Stimulated activated CD4-positive, alpha-beta T cell treated with anti-CD3 and anti-CD28 coated beads, Interleukin-1b, Interleukin-23, amount 100 ng/mL, for 48 hours (primary cell): Measurements from ENCODE around the gene FRMD7.
"Not testable (repeated sequence)": the region's sequence is repeated elsewhere in the genome, so short reads cannot be mapped to it uniquely, and the experiment has no call there.

Source experiments
- DNase-seq: peaks from one replicate; pipeline ENCODE4 v3.0.0-alpha.2; 2020

FRMD7 gene

GRCh38 chrX:132092439-132093065, 35.3 kb downstream of the FRMD7 start:
- peak; percentile 28 for DNase-seq

DNA sequence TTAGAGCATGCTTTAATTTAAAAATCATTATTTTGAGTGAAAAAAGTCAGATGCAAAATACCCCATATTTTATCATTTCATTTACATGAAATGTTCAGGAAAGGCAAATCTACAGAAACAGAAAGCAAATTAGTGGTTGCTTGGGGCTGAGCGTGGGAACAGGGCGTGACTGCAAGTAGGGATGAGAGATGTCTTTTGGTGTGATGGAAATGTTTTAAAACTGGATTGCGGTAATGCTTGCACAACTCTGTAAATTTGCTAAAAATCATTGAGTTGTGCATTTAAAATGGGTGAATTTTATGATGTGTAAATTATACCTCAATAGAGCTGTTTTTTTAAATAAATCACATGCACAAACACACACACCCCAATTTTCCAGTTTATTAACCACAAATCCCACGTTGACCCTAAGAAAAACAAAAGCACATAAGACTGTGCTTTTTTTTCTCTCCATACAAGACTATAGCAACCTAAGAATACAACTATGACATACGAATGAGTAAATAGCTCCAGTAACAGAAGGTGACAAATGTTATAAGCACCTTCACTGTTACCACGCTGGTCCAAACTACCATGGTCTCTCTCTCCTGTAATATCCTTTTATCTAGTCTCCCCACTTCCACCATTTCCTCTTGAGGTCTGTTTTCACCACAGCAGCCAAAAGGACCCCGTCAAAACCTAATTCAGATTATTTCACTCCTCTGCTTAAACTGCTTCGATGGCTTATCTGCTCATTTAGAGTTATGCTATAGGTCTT, 37.2 kb downstream of the FRMD7 start:
- DNase-seq, result no peak

- DNase-seq, result no peak
These were observed 39.0 kb downstream of the FRMD7 start for GRCh38 chrX:132088864-132089263.

DNA sequence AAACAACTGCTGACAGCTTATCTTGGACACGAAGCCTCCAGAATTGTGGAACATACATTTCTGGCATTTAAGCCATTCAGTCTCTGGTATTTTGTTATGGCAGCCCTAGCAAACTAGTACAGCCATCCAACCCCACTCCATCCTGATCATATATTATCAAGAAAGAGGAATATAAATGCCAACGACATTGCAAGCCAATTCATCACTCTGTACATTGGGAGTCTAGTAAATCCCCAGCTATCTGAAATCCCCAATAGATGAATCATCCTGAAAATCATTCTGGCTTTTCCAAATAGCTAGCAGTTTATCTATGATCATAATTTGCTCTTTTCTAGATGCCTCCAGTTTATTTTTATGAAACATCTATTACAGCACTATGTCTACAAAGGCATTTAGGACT, 41.1 kb downstream of the FRMD7 start:
- DNase-seq, result no peak

DNA sequence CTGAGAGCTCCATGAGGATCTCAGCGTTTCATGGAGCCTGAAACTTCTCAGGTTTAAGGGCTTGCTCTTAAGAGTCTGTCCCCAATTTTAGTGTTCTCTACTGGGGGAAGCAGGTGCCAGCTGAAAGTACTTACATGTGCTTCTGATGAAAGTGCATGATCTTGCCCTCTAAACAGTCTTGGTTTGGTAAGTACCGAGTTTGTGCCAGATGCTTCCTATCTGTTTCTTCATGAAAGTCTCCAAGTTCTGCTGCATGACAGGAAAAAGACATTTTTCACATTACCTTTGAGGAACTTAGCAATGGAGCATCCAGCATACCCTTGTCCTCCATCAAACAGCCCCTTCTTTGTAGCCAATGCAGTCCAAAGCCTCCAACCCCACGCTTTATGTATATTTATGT, 42.0 kb downstream of the FRMD7 start:
- no peak for DNase-seq

DNA sequence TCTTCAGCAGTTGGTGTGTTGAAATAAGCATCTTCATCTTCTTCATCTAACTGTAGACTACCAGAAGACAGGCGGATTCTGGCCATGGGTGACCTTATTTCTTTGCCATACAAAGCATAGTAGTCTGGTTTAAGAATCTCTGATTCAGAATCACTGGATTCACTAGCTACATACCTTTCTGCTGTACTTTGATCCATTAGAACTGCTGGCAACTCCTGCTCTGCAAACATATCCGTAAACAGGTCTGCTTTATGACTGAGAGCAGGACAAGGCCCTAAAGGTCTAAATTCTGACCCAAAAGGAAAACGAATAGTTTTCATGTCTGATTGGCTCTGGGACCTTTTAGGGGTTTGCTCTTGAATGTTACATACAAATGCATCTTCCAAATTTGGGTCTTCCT, 49.9 kb downstream of the FRMD7 start:
- DNase-seq, result no peak

DNA sequence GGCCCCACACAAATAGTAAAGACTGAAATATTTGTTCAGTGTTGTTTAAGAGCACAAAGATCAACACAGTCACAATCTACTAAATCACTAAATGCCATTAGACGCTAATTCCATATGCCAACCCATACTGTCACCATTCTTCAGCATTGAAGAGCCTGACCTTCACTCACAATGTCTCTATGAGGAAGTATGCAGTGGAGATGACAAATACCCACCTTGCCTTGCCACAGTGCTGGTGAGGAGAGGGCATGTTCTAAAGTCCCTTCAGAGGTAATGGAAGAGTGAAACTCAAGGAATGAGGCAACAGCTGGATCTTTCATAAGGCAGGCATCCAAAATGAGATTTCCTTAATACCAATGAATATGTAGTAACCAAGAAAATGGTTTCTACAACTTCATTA, 50.4 kb downstream of the FRMD7 start:
- DNase-seq, result no peak

DNA sequence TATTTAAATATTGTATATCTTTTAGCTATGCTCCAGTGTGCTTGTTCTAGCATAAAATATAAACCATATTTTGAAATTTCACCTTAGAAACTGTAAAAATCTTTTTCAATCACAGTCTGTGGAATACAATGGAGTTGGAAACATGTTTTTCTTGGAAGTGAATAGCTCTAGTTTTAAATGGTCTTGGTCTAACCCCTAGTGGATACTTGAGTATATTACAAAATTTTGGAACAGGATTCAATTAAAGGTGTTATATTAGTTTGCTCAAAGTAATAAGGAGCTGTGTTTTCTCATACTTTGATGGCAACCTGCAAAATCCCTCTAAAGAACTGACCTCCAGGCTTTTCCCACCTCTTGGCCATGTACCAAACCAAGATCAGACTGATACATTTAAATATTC, 56.6 kb downstream of the FRMD7 start:
- no peak for DNase-seq

DNA sequence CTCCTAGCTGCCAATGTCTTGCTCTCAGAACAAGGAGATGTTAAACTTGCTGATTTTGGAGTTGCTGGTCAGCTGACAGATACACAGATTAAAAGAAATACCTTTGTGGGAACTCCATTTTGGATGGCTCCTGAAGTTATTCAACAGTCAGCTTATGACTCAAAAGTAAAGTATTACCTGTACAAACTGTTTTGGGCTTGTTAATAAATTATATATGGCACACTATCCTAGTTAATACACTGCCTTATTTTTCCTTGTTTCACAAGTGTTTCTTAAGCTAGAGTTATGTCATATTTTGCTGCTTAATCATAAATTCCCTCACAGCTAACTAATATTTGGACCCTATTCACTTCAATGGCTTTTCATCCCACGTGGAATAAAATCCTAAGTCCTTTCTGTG, 59.4 kb downstream of the FRMD7 start:
- no peak for DNase-seq

DNA sequence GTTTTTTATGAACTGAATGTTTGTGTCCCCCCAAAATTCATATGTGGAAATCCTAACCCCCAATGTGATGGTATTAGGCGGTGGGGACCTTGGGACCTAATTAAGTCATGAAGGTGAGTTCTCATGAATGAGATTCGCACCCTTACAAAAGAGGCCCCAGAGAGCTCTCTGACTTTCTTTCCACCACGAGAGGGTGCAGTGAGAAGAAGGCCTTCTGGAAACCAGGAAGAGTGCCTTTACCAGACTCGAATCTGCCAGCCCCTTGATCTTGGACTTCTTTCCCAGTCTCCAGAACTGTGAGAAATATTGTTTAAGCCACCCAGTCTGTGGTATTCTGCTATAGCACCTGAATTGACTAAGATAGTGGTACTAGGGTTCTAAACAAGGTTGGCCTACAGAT, 64.0 kb downstream of the FRMD7 start:
- no peak for DNase-seq

GRCh38 chrX:132063334-132063733, 64.5 kb downstream of the FRMD7 start:
- DNase-seq, result no peak

- DNase-seq, result no peak
These were observed 67.8 kb downstream of the FRMD7 start for GRCh38 chrX:132059973-132060540.

DNA sequence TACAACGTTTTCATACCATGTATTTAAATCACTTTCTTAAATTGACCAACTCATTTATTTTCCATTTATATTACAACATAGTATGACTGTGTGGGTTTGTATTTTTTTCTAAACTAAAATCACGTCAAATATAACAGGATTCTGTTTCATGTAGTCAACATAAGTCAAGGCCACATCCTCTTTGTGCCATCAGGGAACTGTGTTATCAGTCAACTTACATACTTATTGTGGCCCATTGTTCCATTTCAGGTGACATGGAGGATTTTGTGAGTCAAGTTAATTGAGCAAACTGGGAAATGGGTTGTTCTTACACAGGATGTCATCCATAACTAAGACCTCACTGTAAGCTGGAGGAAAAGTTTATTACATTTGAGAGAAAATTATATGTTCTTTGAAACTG, 68.8 kb downstream of the FRMD7 start:
- DNase-seq, result no peak

GRCh38 chrX:132058050-132058449, 69.8 kb downstream of the FRMD7 start:
- DNase-seq, result no peak

- DNase-seq, result not testable (repeated sequence)
These were observed 76.0 kb downstream of the FRMD7 start for GRCh38 chrX:132051778-132052177.

GRCh38 chrX:132046533-132046932, 81.3 kb downstream of the FRMD7 start:
- no peak for DNase-seq

DNA sequence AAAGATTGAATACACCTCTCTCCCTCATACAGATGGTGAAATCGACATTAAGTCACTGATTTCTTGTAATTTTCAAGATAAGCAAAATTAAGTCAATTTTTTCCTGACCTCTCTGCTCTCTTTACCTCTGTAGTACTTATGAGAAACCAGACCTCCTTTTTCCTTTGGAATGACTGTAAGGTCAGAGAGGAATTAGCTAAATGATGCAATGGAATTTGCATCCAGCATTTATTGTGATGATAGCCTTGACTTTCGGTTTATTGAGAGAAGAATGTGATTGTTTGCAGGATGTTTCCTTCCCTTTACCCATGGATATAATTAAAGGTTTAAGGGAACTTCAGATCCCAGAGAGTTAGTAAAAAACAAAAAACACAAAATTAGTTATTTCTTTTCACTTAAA, 82.4 kb downstream of the FRMD7 start:
- no peak for DNase-seq

DNA sequence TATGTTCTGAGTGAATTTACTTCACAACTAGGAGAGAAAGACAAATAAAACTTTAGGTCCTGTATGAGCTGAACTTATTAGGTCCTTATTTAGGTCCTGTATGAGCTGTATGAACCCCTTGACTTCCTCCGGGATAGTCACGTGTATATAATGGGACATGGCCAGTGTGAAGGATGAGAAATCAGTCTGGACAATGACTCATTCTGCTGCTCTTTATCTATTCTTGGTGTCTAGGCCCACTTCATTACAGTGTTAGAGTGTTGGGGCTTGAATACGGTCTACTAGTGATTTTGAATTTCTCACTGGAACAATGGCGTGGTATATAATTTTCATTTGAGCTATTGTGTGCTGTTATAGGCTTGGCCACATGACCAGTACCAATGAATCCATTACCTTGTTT, 82.9 kb downstream of the FRMD7 start:
- no peak for DNase-seq

DNA sequence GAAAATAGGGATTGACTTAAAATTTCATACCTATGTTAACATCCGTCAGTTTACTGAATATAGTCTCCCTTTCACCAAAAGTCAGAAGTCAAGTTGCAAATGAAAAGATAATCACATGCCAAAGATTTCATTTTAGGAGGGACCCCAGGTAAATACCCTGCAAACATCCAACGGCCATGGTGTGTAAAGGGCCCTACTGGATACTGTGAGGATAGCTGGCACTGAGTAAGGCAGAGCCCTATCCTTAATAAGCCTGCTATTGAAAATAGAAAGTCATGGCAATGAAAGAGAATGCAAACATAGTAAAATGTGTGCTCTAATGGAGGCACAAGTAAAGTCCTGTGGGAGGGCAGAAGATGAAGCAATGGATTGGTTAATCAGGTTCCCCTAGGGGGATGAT, 83.8 kb downstream of the FRMD7 start:
- no peak for DNase-seq

GRCh38 chrX:132041015-132041414, 86.8 kb downstream of the FRMD7 start:
- no peak for DNase-seq

DNA sequence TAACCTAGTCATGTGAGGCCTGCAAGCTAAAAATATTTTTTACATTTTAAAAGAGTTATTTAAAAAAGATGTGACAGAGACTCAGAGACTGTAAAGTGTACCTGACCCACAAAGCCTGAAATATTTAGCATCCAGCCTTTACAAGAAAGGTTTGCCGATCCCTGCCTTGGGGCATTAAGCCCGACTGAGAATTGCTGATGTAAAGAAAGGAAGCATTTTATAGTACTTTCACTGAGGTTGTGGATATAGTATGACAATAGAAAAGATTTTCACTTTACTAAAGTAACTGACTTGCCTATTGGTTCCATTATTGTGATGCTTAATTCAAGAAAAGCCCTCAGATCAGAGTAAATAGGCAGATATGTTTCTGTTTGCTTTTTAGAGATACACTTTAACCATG, 87.8 kb downstream of the FRMD7 start:
- no peak for DNase-seq

DNA sequence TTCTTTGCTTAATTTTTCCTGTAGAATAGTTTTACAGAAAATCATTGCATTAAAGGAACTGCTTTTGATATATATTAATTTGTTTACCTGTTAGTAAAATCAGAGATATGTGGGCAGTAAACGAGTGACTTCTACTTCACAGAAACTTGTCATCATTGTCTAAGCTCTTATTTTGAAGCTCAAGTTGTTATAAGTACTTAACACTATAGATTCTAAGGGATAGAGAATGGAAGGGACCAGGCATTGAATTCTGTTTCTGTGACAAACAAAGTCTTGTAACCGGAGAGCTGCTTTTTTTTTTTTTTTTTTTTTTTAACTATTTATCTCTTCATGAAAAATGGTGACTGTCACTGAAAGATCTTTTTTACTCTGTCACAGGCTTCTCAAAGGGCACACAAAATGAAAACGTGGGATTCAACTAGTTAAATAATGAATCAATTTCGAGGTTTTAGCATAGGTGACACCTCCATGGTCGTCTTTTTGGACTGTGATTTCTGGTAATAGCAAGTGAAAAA, 90.3 kb downstream of the FRMD7 start:
- DNase-seq, result no peak

DNA sequence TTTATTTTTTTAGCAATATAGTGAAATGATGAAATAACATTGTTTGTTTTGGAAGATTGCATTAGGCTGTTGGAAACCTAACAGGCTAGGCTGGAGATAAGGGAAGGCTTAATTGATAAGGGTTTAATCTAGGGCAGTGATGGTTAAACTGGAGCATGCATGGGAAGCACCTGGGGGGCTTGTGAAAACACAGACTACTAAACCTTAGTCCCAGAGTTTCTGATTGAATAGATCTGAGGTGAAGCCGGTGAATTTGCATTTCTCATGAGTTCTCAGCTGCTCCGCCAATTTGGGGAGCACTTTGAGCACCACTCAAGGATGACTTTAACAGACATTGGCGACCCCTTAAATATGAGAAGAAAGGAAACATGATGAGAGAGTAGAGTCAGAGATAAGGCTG, 93.2 kb downstream of the FRMD7 start:
- DNase-seq, result no peak

GRCh38 chrX:132033166-132033565, 94.7 kb downstream of the FRMD7 start:
- no peak for DNase-seq
